ENCODE results near the gene RPH3AL.

- TF ChIP-seq CTCF (IDR thresholded peaks at IDR 0.05) (no peak), POLR2A (IDR thresholded peaks at IDR 0.05) (no peak)
These were observed 56.2 kb downstream of the RPH3AL start for GRCh38 chr17:296379-296778.
